ACHN (cell line): ENCODE data around the gene MOSMO.
"Not testable (repeated sequence)": the region's sequence is repeated elsewhere in the genome, so short reads cannot be mapped to it uniquely, and the experiment has no call there.

Experiments used
- DNase-seq: peaks from one replicate; pipeline ENCODE4 v3.0.0-alpha.2; 2015
- in situ Hi-C: cut with HindIII; loops from 2 replicates; pipeline ENCODE4 v1.10.0; 2017; ENCODE audit warnings: low sequenced_read_pairs, low pct_ligation_motif_present, low pct_unique_long_range_greater_than_20kb

Gene MOSMO

GRCh38 chr16:22024785-22025184, 16.9 kb downstream of the MOSMO start:
- not testable (repeated sequence) for DNase-seq
- in situ Hi-C loops: loop anchor here (25.0 kb wide), 1 partner anchor 163 kb away; no protein-coding TSS in a partner anchor

GRCh38 chr16:22027633-22028032, 19.7 kb downstream of the MOSMO start:
- in situ Hi-C loops: no loop called here
- no peak for DNase-seq

- no peak for DNase-seq
- in situ Hi-C loops: no loop called here
Observed at GRCh38 chr16:22029632-22030031, 21.7 kb downstream of the MOSMO start.

GRCh38 chr16:22030087-22030812, 22.3 kb downstream of the MOSMO start:
- in situ Hi-C loops: no loop called here

GRCh38 chr16:22031483-22032083, 23.7 kb downstream of the MOSMO start:
- no peak for DNase-seq
- in situ Hi-C loops: no loop called here

More at GRCh38 chr16:22030087-22030812, 22.3 kb downstream of the MOSMO start:
- DNase-seq: no peak

GRCh38 chr16:22034503-22034902, 26.6 kb downstream of the MOSMO start:
- no peak for DNase-seq
- in situ Hi-C loops: no loop called here

GRCh38 chr16:22035153-22035552, 27.2 kb downstream of the MOSMO start:
- in situ Hi-C loops: no loop called here
- DNase-seq: no peak

GRCh38 chr16:22043882-22044281, 36.0 kb downstream of the MOSMO start:
- in situ Hi-C loops, DNase-seq: not testable (repeated sequence)

- in situ Hi-C loops, DNase-seq: not testable (repeated sequence)
Observed at GRCh38 chr16:22045888-22046287, 38.0 kb downstream of the MOSMO start.

GRCh38 chr16:22050963-22051362, 43.1 kb downstream of the MOSMO start:
- in situ Hi-C loops: no loop called here
- no peak for DNase-seq

GRCh38 chr16:22052980-22053379, 45.1 kb downstream of the MOSMO start:
- no peak for DNase-seq
- in situ Hi-C loops: no loop called here

- DNase-seq: no peak
- in situ Hi-C loops: no loop called here
Observed at GRCh38 chr16:22053921-22054341, 46.0 kb downstream of the MOSMO start.

GRCh38 chr16:22054847-22055590, 47.1 kb downstream of the MOSMO start:
- DNase-seq: no peak
- in situ Hi-C loops: no loop called here

GRCh38 chr16:22055881-22056280, 48.0 kb downstream of the MOSMO start:
- in situ Hi-C loops: no loop called here
- DNase-seq: no peak

- DNase-seq: no peak
- in situ Hi-C loops: no loop called here
Observed at GRCh38 chr16:22063888-22064467, 56.1 kb downstream of the MOSMO start.

- in situ Hi-C loops: no loop called here
- no peak for DNase-seq
Observed at GRCh38 chr16:22065252-22065651, 57.3 kb downstream of the MOSMO start.

- peak; percentile 54 for DNase-seq
- in situ Hi-C loops: no loop called here
Observed at GRCh38 chr16:22070361-22071330, 62.7 kb downstream of the MOSMO start.

GRCh38 chr16:22071331-22071910, 63.5 kb downstream of the MOSMO start:
- DNase-seq: no peak

More at GRCh38 chr16:22071331-22071910, 63.5 kb downstream of the MOSMO start:
- in situ Hi-C loops: no loop called here
